H1 (cell line): Measurements from ENCODE around the gene OSM. TPM values are rescaled to one million over a fixed set of nuclear protein-coding genes. Genes with fewer than 3 reads are reported as not detected.

Experiments
- TAF1 ChIP-seq: IDR thresholded peaks from 2 replicates; pipeline ENCODE4 v1.6.1; 2011; ENCODE audit warnings: mild to moderate bottlenecking, low read depth, low read length
- polyA plus RNA-seq, 7 experiments: library from polyadenylated mRNA; depleted of rRNA in 3 of 7; stranded (reverse) in 5 of 7; unstranded in 2 of 7; fragments of >200 nt in 5 of 7; fragments of 200-250 nt in 2 of 7; gene quantifications; 1 replicate in 5 of 7; 2 replicates in 1 of 7; 4 replicates in 1 of 7; pipeline versions ENCODE4 v1.2.1 to v1.2.3, GENCODE V29; 2011 to 2013; ENCODE audit warnings: missing spikeins in 2 of 7, mixed read lengths in 2 of 7
- total RNA-seq: library from RNA; stranded (reverse); fragmentation: NEBNext Ultra II Directional; extraction: Animal tissue kit (Norgen Biotek cat#: 25700); gene quantifications from 2 replicates; pipeline ENCODE4 v1.2.1, GENCODE V29; 2021

OSM gene
- total and polyA plus RNA-seq, 2 of the 8 experiments (the other 6 are each of a cell fraction or from before 2014, with no cell fraction given): not detected

DNA sequence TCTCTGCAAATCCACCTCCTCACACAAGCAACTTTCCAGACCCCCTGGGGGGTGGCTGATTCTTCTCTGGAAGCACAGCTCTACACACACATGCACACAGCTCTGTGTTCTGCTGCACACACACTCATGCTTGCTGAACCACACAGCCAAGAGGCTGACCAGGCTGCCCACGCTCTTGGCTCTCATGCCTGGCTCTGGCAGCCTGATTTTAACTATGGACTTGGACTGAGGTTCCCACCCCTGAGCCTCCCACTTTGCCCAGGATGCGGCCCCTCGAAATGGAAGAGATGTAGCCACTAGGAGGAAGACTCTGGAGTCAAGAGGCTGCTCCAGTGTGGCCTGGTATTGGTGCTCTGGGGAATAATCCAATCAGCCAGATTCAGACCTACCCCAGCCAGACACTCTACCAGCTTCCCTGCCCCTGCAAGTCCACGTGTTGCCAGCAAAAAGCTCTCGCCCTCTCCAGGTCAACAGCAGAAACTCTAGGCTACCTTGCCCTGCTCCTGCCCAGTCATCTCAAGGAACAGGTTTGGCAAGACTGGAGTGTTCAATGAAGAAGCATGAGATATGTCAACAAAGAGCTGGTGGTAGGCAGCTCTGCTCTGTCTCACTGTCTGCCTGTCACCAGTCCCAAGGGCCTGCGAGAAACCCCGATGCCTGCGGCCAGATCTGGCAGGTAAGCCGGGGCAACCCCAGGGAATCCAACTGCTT, 31.5 kb upstream of the OSM start (continued):
- no peak for TF ChIP-seq TAF1
